Occipital lobe (tissue), 2 donors: ENCODE results near the gene PNLDC1. TPM values are rescaled to one million over a fixed set of nuclear protein-coding genes. Genes with fewer than 3 reads are reported as not detected.
"Not testable (repeated sequence)": the region's sequence is repeated elsewhere in the genome, so short reads cannot be mapped to it uniquely, and the experiment has no call there.

ENCODE experiments used
- DNase-seq: peaks from one replicate; lab custom pipeline; 2025; lab: John Stamatoyannopoulos, UW
- total RNA-seq: library from RNA; depleted of rRNA; stranded (reverse); fragments of >200 nt; gene quantifications from one replicate; pipeline ENCODE4 v1.2.3, GENCODE V29; 2014

The PNLDC1 gene
- total RNA-seq, 1 donor from 2014 or later, result not detected

- DNase-seq, result no peak
Measured at GRCh38 chr6:159819098-159819497, 19.0 kb downstream of the PNLDC1 start.

- DNase-seq, result no peak
Measured at GRCh38 chr6:159819932-159820640, 20.0 kb downstream of the PNLDC1 start.

GRCh38 chr6:159821122-159821521, 21.0 kb downstream of the PNLDC1 start:
- no peak for DNase-seq

- no peak for DNase-seq
Measured at GRCh38 chr6:159821726-159822125, 21.6 kb downstream of the PNLDC1 start.

GRCh38 chr6:159823953-159824352, 23.9 kb downstream of the PNLDC1 start:
- DNase-seq, result no peak

- DNase-seq, result not testable (repeated sequence)
Measured at GRCh38 chr6:159824690-159825089, 24.6 kb downstream of the PNLDC1 start.

- no peak for DNase-seq
Measured at GRCh38 chr6:159826004-159826403, 25.9 kb downstream of the PNLDC1 start.

- DNase-seq, result no peak
Measured at GRCh38 chr6:159826968-159827647, 27.0 kb downstream of the PNLDC1 start.

- DNase-seq, result no peak
Measured at GRCh38 chr6:159828074-159828473, 28.0 kb downstream of the PNLDC1 start.

- DNase-seq, result no peak
Measured at GRCh38 chr6:159829526-159829925, 29.4 kb downstream of the PNLDC1 start.

GRCh38 chr6:159830501-159831372, 30.7 kb downstream of the PNLDC1 start:
- no peak for DNase-seq

- no peak for DNase-seq
Measured at GRCh38 chr6:159831373-159831679, 31.2 kb downstream of the PNLDC1 start.

GRCh38 chr6:159832946-159833345, 32.9 kb downstream of the PNLDC1 start:
- DNase-seq, result no peak

- DNase-seq, result no peak
Measured at GRCh38 chr6:159833556-159833955, 33.5 kb downstream of the PNLDC1 start.

- DNase-seq, result no peak
Measured at GRCh38 chr6:159833997-159834603, 34.0 kb downstream of the PNLDC1 start.

- no peak for DNase-seq
Measured at GRCh38 chr6:159836718-159837490, 36.8 kb downstream of the PNLDC1 start.

- no peak for DNase-seq
Measured at GRCh38 chr6:159837511-159837910, 37.4 kb downstream of the PNLDC1 start.

- no peak for DNase-seq
Measured at GRCh38 chr6:159838020-159838744, 38.1 kb downstream of the PNLDC1 start.

GRCh38 chr6:159842035-159842434, 42.0 kb downstream of the PNLDC1 start:
- DNase-seq, result no peak
